Neural cell (in vitro differentiated cells): ENCODE results near the gene THADA. TPM values are rescaled to one million over a fixed set of nuclear protein-coding genes. Genes with fewer than 3 reads are reported as not detected.

Experiments
- H2AFZ ChIP-seq: fragments of 200-600, 300-800 bp; sonication (generic), shearing (Covaris generic); 2 replicates; pipeline ENCODE4 v1.6.0; 2014; ENCODE audit warnings: low read depth, mild to moderate bottlenecking, antibody characterized with exemption, low read length, moderate library complexity
- H3F3A ChIP-seq: fragments of 200-600 bp; shearing (Covaris generic); 2 replicates; pipeline ENCODE4 v1.6.1; 2016; ENCODE audit warnings: mild to moderate bottlenecking, moderate library complexity, mixed read lengths, antibody characterized with exemption, low read length; ENCODE audit not compliant: insufficient read depth, poor library complexity, severe bottlenecking
- H3K27ac ChIP-seq: fragments of 200-600, 300-800 bp; sonication (generic), shearing (Covaris generic); 2 replicates; pipeline ENCODE4 v1.5.1; 2014; ENCODE audit warnings: mild to moderate bottlenecking, low read length, moderate library complexity
- H3K27me3 ChIP-seq: fragments of 300-800, 200-600 bp; sonication (generic), shearing (Covaris generic); 2 replicates; pipeline ENCODE4 v1.6.0; 2014; ENCODE audit warnings: mild to moderate bottlenecking, low read depth, low read length, moderate library complexity; ENCODE audit not compliant: insufficient read depth
- H3K36me3 ChIP-seq: fragments of 300-800, 200-600 bp; sonication (generic), shearing (Covaris generic); 2 replicates; pipeline ENCODE4 v1.5.1; 2014; ENCODE audit warnings: mild to moderate bottlenecking, antibody characterized with exemption, low read length, moderate library complexity; ENCODE audit not compliant: insufficient read depth
- H3K4me2 ChIP-seq: fragments of 300-800, 200-600 bp; sonication (generic), shearing (Covaris generic); 2 replicates; pipeline ENCODE4 v1.6.0; 2014; ENCODE audit warnings: mild to moderate bottlenecking, low read length
- H3K4me3 ChIP-seq: fragments of 300-800, 200-600 bp; sonication (generic), shearing (Covaris generic); 2 replicates; pipeline ENCODE4 v1.5.1; 2014; ENCODE audit warnings: mild to moderate bottlenecking, low read length, moderate library complexity
- H3K79me2 ChIP-seq: fragments of 200-600 bp; shearing (Covaris generic); replicated peaks from 2 replicates; pipeline ENCODE4 v1.6.0; 2014; ENCODE audit warnings: mild to moderate bottlenecking, low read length, moderate library complexity; ENCODE audit not compliant: insufficient read depth
- H3K9ac ChIP-seq: fragments of 300-800, 200-600 bp; sonication (generic), shearing (Covaris generic); 2 replicates; pipeline ENCODE4 v1.6.1; 2016; ENCODE audit warnings: mild to moderate bottlenecking, low read length, mixed read lengths
- H3K9me2 ChIP-seq: fragments of 200-600 bp; shearing (Covaris generic); 2 replicates; pipeline ENCODE4 v1.6.1; 2016; ENCODE audit warnings: mild to moderate bottlenecking, low read length, mixed read lengths; ENCODE audit not compliant: insufficient read depth
- H3K9me3 ChIP-seq: fragments of 200-600, 300-800 bp; sonication (generic), shearing (Covaris generic); 2 replicates; pipeline ENCODE4 v1.6.1; 2016; ENCODE audit warnings: mild to moderate bottlenecking, mixed run types, low read length, moderate library complexity, mixed read lengths
- H4K20me1 ChIP-seq: fragments of 200-600 bp; shearing (Covaris generic); 2 replicates; pipeline ENCODE4 v1.6.1; 2016; ENCODE audit warnings: mild to moderate bottlenecking, mixed run types; ENCODE audit not compliant: insufficient read depth
- CTCF ChIP-seq: fragments of 450-650 bp; IDR thresholded peaks from 2 replicates; pipeline ENCODE4 v1.5.1; 2014; ENCODE audit warnings: antibody characterized with exemption, mild to moderate bottlenecking, moderate library complexity; ENCODE audit not compliant: poor library complexity, severe bottlenecking
- EP300 ChIP-seq: fragments of 450-650 bp; conservative IDR thresholded peaks from 2 replicates; pipeline ENCODE4 v1.6.1; 2014; ENCODE audit warnings: antibody characterized with exemption, mild to moderate bottlenecking, moderate library complexity; ENCODE audit not compliant: poor library complexity, severe bottlenecking
- EZH2 ChIP-seq: fragments of 200-600, 300-800 bp; shearing (Covaris generic), sonication (generic); IDR thresholded peaks from 2 replicates; pipeline ENCODE4 v1.6.1; 2014; ENCODE audit warnings: antibody characterized with exemption, low read length, borderline replicate concordance, mild to moderate bottlenecking; ENCODE audit not compliant: insufficient read depth, poor library complexity, severe bottlenecking
- MXI1 ChIP-seq: fragments of 450-650 bp; conservative IDR thresholded peaks from 2 replicates; pipeline ENCODE4 v1.6.1; 2014; ENCODE audit warnings: antibody characterized with exemption, mild to moderate bottlenecking; ENCODE audit not compliant: poor library complexity, severe bottlenecking
- POLR2AphosphoS5 ChIP-seq: IDR thresholded peaks from 2 replicates; pipeline ENCODE4 v1.6.1; 2012
- RAD21 ChIP-seq: fragments of 450-650 bp; conservative IDR thresholded peaks from 2 replicates; pipeline ENCODE4 v1.6.1; 2014; ENCODE audit warnings: antibody characterized with exemption, mild to moderate bottlenecking, moderate library complexity
- REST ChIP-seq: IDR thresholded peaks from 2 replicates; pipeline ENCODE4 v1.6.1; 2012; ENCODE audit warnings: borderline replicate concordance
- SMC3 ChIP-seq: fragments of 450-650 bp; conservative IDR thresholded peaks from 2 replicates; pipeline ENCODE4 v1.6.1; 2014; ENCODE audit warnings: antibody characterized with exemption, mild to moderate bottlenecking, moderate library complexity; ENCODE audit not compliant: poor library complexity
- TAF1 ChIP-seq: IDR thresholded peaks from 2 replicates; pipeline ENCODE4 v1.6.1; 2012; ENCODE audit warnings: low read depth
- polyA plus RNA-seq: library from polyadenylated mRNA; depleted of rRNA; stranded (reverse); fragments of >200 nt; gene quantifications from 2 replicates; pipeline ENCODE4 v1.2.3, GENCODE V29; 2014

THADA gene
- polyA plus RNA-seq, 1 donor from 2014 or later, result 8.5 TPM

GRCh38 chr2:43314299-43314927 lies 281.4 kb downstream of the THADA start:
- Histone ChIP-seq H3K27me3 (no peaks in the 10 kb centered on the region), H3K4me3 (no peak overlapping the region), H3K9me3 (no peaks in the 10 kb centered on the region), H3K9ac (no peak overlapping the region), H3K36me3 (no peaks in the 10 kb centered on the region), H3K4me2 (no peak overlapping the region), H3F3A (no peaks in the 10 kb centered on the region), H3K9me2 (no peaks in the 10 kb centered on the region), H2AFZ (no peak overlapping the region), H3K79me2 (no peaks in the 10 kb centered on the region), H4K20me1 (no peaks in the 10 kb centered on the region), H3K27ac (no peak overlapping the region)
- TF ChIP-seq RAD21 (no peak), TAF1 (no peak), SMC3 (no peak), POLR2AphosphoS5 (no peak), EZH2 (no peak), MXI1 (no peak), EP300 (no peak), REST (no peak), CTCF (no peak)

- no peaks in the 10 kb centered on the region for H3K79me2 ChIP-seq
- no peak overlapping the region for H3K27ac ChIP-seq
- H3K4me2 ChIP-seq, result no peak overlapping the region
Measured at GRCh38 chr2:43313642-43314017, 282.2 kb downstream of the THADA start.

More at GRCh38 chr2:43313642-43314017, 282.2 kb downstream of the THADA start:
- no peaks in the 10 kb centered on the region for H3K9me3 ChIP-seq
- no peaks in the 10 kb centered on the region for H3F3A ChIP-seq
- H3K4me3 ChIP-seq, result no peak overlapping the region
- no peaks in the 10 kb centered on the region for H3K27me3 ChIP-seq
- no peak for TF ChIP-seq POLR2AphosphoS5
- no peak for TF ChIP-seq MXI1
- no peak for TF ChIP-seq EP300
- no peak for TF ChIP-seq CTCF
- no peak for TF ChIP-seq SMC3
- TF ChIP-seq RAD21, result no peak
- no peak for TF ChIP-seq REST
- TF ChIP-seq EZH2, result no peak
- TF ChIP-seq TAF1, result no peak
- H3K9me2 ChIP-seq, result no peaks in the 10 kb centered on the region
- no peaks in the 10 kb centered on the region for H3K36me3 ChIP-seq
- no peak overlapping the region for H3K9ac ChIP-seq
- H2AFZ ChIP-seq, result no peak overlapping the region
- no peaks in the 10 kb centered on the region for H4K20me1 ChIP-seq
